ENCODE measurements around the gene GPR65. TPM values are rescaled to one million over a fixed set of nuclear protein-coding genes. Genes with fewer than 3 reads are reported as not detected.

GPR65 gene
- total RNA-seq, 4 donors from 2014 or later: 0.13 to 0.20 (median 0.17) TPM

- DNase-seq (no peak), ATAC-seq (no peak)
- no peaks in the 10 kb centered on the region for H3K36me3 ChIP-seq
- in situ Hi-C loops (cut with MboI; ENCODE audit: low sequenced_read_pairs in 4 of 4): loop anchor here in 1 of 4 donors (25.0 kb wide), 1 partner anchor 378 kb away; the partner anchor contains the start of gene SPATA7
- no peak overlapping the region for H3K4me3 ChIP-seq
- intact Hi-C loops (cut with DNase I; ENCODE audit: low total_unique reads): no loop called here
- H3K27ac ChIP-seq: no peak overlapping the region
- TF ChIP-seq CTCF (IDR thresholded peaks at IDR 0.05 in 4 of 5, conservative IDR thresholded peaks at IDR 0.05 in 1 of 5) (no peak), POLR2A (IDR thresholded peaks at IDR 0.05) (no peak)
- no peaks in the 10 kb centered on the region for H3K27me3 ChIP-seq
- peaks cover 0 to 5% of the 10 kb centered on the region in 2 donors for H3K4me1 ChIP-seq
- H3K9me3 ChIP-seq: no peaks in the 10 kb centered on the region
Observed at GRCh38 chr14:88009486-88009885, 4.6 kb downstream of the GPR65 start.

GRCh38 chr14:88010331-88010730 lies 5.4 kb downstream of the GPR65 start:
- in situ Hi-C loops (cut with MboI; ENCODE audit: low sequenced_read_pairs in 4 of 4) (loop anchor here in 1 of 4 donors (25.0 kb wide), 1 partner anchor 377 kb away; the partner anchor contains the start of gene SPATA7), intact Hi-C loops (cut with DNase I; ENCODE audit: low total_unique reads) (loop anchor here (5.0 kb wide), 1 partner anchor 157 kb away; no protein-coding TSS in a partner anchor)
- Histone ChIP-seq H3K27me3 (no peaks in the 10 kb centered on the region), H3K36me3 (no peaks in the 10 kb centered on the region), H3K27ac (no peak overlapping the region), H3K4me3 (no peak overlapping the region), H3K9me3 (no peaks in the 10 kb centered on the region), H3K4me1 (peaks cover 0 to 5% of the 10 kb centered on the region in 2 donors)
- ATAC-seq: no peak
- TF ChIP-seq CTCF (IDR thresholded peaks at IDR 0.05 in 4 of 5, conservative IDR thresholded peaks at IDR 0.05 in 1 of 5) (no peak), POLR2A (IDR thresholded peaks at IDR 0.05) (no peak)
- no peak for DNase-seq

DNA sequence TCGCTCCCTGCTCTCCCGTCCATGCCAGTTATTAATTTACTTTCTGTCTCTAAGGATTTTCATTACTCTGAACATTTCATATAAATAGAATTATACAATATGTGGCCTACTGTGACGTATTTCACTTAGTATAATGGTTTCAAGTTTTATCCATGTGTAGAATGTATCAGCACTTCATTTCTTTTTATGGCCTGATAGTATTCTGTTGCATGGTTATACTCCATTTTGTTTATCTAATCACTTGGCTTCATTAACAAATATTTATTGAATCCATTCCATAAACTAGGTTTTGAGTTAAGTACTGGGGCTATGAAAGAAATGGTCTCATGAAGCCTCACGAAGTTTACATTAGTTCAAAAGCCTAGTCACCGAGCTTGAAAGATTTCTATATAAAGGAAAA lies 7.6 kb downstream of the GPR65 start:
- H3K4me3 ChIP-seq: no peak overlapping the region
- in situ Hi-C loops (cut with MboI; ENCODE audit: low sequenced_read_pairs in 4 of 4): loop anchor here in 1 of 4 donors (25.0 kb wide), 1 partner anchor 375 kb away; the partner anchor contains the start of gene SPATA7
- intact Hi-C loops (cut with DNase I; ENCODE audit: low total_unique reads): loop anchor here (5.0 kb wide), 1 partner anchor 155 kb away; no protein-coding TSS in a partner anchor
- no peak overlapping the region for H3K27ac ChIP-seq
- no peaks in the 10 kb centered on the region for H3K36me3 ChIP-seq
- H3K9me3 ChIP-seq: no peaks in the 10 kb centered on the region
- DNase-seq (no peak), ATAC-seq (no peak)
- TF ChIP-seq POLR2A (IDR thresholded peaks at IDR 0.05) (no peak), CTCF (IDR thresholded peaks at IDR 0.05 in 4 of 5, conservative IDR thresholded peaks at IDR 0.05 in 1 of 5) (no peak)
- H3K4me1 ChIP-seq: peaks cover 0 to 5% of the 10 kb centered on the region in 2 donors
- H3K27me3 ChIP-seq: no peaks in the 10 kb centered on the region

DNA sequence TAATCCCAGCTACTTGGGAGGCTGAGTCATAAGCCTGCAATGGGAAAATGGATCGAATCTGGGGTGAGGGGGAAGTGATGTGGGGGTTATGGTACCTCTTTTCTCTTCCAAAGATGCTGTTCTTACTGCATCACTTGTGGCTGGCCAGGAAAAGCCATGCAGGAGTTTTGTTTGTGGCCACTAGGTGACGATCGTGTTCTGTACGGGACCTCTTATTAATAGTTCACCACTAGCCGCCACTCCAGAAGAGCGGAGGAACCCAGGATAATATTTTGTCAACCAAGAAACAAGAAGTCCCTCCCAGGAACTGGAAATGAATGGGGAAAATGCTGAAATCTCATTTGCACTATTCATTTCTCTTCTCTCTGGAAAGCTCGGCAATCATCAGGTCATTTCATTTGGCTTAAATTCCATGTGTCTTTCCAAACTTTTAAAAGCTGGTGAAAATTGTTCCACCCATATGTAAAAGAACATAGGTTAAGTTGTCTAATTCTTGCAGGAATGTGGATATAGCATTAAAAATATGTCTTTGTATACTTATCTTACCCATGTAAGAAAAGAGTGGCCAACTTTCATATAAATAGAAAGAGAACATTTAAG lies 8.9 kb downstream of the GPR65 start:
- in situ Hi-C loops (cut with MboI; ENCODE audit: low sequenced_read_pairs in 4 of 4) (loop anchor here in 1 of 4 donors (25.0 kb wide), 1 partner anchor 373 kb away; the partner anchor contains the start of gene SPATA7), intact Hi-C loops (cut with DNase I; ENCODE audit: low total_unique reads) (loop anchor here (5.0 kb wide), 1 partner anchor 153 kb away; no protein-coding TSS in a partner anchor)
- no peaks in the 10 kb centered on the region for H3K36me3 ChIP-seq
- TF ChIP-seq POLR2A (IDR thresholded peaks at IDR 0.05) (no peak), CTCF (IDR thresholded peaks at IDR 0.05 in 4 of 5, conservative IDR thresholded peaks at IDR 0.05 in 1 of 5) (peak; percentile 48 to 82 (median 68))
- ATAC-seq: peak; percentile 78 to 90
- no peak overlapping the region for H3K27ac ChIP-seq
- H3K9me3 ChIP-seq: no peaks in the 10 kb centered on the region
- peak; percentile 29 to 53 for DNase-seq
- no peaks in the 10 kb centered on the region for H3K27me3 ChIP-seq
- H3K4me1 ChIP-seq: peaks cover 0 to 5% of the 10 kb centered on the region in 2 donors
- no peak overlapping the region for H3K4me3 ChIP-seq
